Thoracic aorta (tissue), 2 donors: ENCODE data around the gene C10orf67. TPM values are rescaled to one million over a fixed set of nuclear protein-coding genes. Genes with fewer than 3 reads are reported as not detected.

Experiments
- ATAC-seq: fragments of 150-250 bp; one replicate; pipeline ENCODE4 v1.8.0; 2017; ENCODE audit warnings: low read depth; ENCODE audit not compliant: insufficient number of reproducible peaks, low FRiP score
- DNase-seq: peaks from one replicate; pipeline ENCODE4 v3.0.0-alpha.2; 2020; ENCODE audit warnings: low spot score
- H3K27ac ChIP-seq, 2 donors: fragments of 200-600 bp; sonication (generic); 1 replicate in 1 of 2; 2 replicates in 1 of 2; pipeline ENCODE4 v1.5.1; 2016; ENCODE audit warnings: mild to moderate bottlenecking in 2 of 2, moderate library complexity in 2 of 2
- H3K27me3 ChIP-seq: fragments of 200-600 bp; sonication (generic); replicated peaks from 2 replicates; pipeline ENCODE4 v1.6.0; 2016; ENCODE audit warnings: mild to moderate bottlenecking; ENCODE audit not compliant: insufficient read depth
- H3K36me3 ChIP-seq: fragments of 200-600 bp; sonication (generic); one replicate; pipeline ENCODE4 v1.5.1; 2016
- H3K4me1 ChIP-seq, 2 donors: fragments of 200-600 bp; sonication (generic); 1 replicate in 1 of 2; 2 replicates in 1 of 2; pipeline versions ENCODE4 v1.5.1 to v1.6.0; 2016; ENCODE audit warnings: low read depth in 2 of 2, mild to moderate bottlenecking in 1 of 2; ENCODE audit not compliant: control insufficient read depth in 1 of 2
- H3K4me3 ChIP-seq: fragments of 200-600 bp; sonication (generic); 2 replicates; pipeline ENCODE4 v1.5.1; 2016; ENCODE audit warnings: mild to moderate bottlenecking
- H3K9me3 ChIP-seq: fragments of 200-600 bp; sonication (generic); 2 replicates; pipeline ENCODE4 v1.5.1; 2016
- CTCF ChIP-seq: fragments of 200-600 bp; sonication (generic); IDR thresholded peaks from one replicate; pipeline ENCODE4 v1.5.1; 2019; ENCODE audit warnings: antibody characterized with exemption
- total RNA-seq, 2 donors: library from RNA; depleted of rRNA; stranded (reverse); fragments of >200 nt; gene quantifications; one replicate each; pipeline versions ENCODE4 v1.1.0 to v1.2.3, GENCODE V29; 2016

C10orf67 gene
- total RNA-seq, 2 donors from 2014 or later = not detected

GRCh38 chr10:23238015-23238414 lies 106.6 kb downstream of the C10orf67 start:
- H3K36me3 ChIP-seq = no peaks in the 10 kb centered on the region
- H3K4me3 ChIP-seq = no peak overlapping the region
- no peaks in the 10 kb centered on the region for H3K4me1 ChIP-seq
- DNase-seq (no peak), ATAC-seq (no peak)
- no peaks in the 10 kb centered on the region for H3K9me3 ChIP-seq
- no peaks in the 10 kb centered on the region for H3K27me3 ChIP-seq
- no peak overlapping the region for H3K27ac ChIP-seq
- no peak for TF ChIP-seq CTCF

GRCh38 chr10:23230582-23230981 lies 114.0 kb downstream of the C10orf67 start:
- Histone ChIP-seq H3K27me3 (no peaks in the 10 kb centered on the region), H3K36me3 (no peaks in the 10 kb centered on the region), H3K4me1 (no peaks in the 10 kb centered on the region), H3K27ac (no peak overlapping the region), H3K4me3 (no peak overlapping the region), H3K9me3 (no peaks in the 10 kb centered on the region)
- ATAC-seq (no peak), DNase-seq (no peak)
- TF ChIP-seq CTCF = no peak

GRCh38 chr10:23217471-23217870 lies 127.1 kb downstream of the C10orf67 start:
- H3K9me3 ChIP-seq = no peaks in the 10 kb centered on the region
- no peaks in the 10 kb centered on the region for H3K4me1 ChIP-seq
- no peak for DNase-seq
- no peak overlapping the region for H3K27ac ChIP-seq
- no peak overlapping the region for H3K4me3 ChIP-seq
- H3K27me3 ChIP-seq = no peaks in the 10 kb centered on the region
- TF ChIP-seq CTCF = no peak
- no peak for ATAC-seq
- H3K36me3 ChIP-seq = no peaks in the 10 kb centered on the region

GRCh38 chr10:23205972-23206642 lies 138.5 kb downstream of the C10orf67 start:
- DNase-seq = no peak
- Histone ChIP-seq H3K4me1 (no peaks in the 10 kb centered on the region), H3K4me3 (no peak overlapping the region), H3K9me3 (no peaks in the 10 kb centered on the region), H3K27ac (no peak overlapping the region), H3K27me3 (no peaks in the 10 kb centered on the region), H3K36me3 (no peaks in the 10 kb centered on the region)
- no peak for TF ChIP-seq CTCF
- no peak for ATAC-seq

GRCh38 chr10:23204773-23205172 lies 139.8 kb downstream of the C10orf67 start:
- H3K27me3 ChIP-seq = no peaks in the 10 kb centered on the region
- ATAC-seq (no peak), DNase-seq (no peak)
- no peak for TF ChIP-seq CTCF
- no peaks in the 10 kb centered on the region for H3K36me3 ChIP-seq
- no peaks in the 10 kb centered on the region for H3K9me3 ChIP-seq
- H3K4me1 ChIP-seq = no peaks in the 10 kb centered on the region
- H3K27ac ChIP-seq = no peak overlapping the region
- H3K4me3 ChIP-seq = no peak overlapping the region
